BE2C (cell line): ENCODE measurements around the gene CREB5.

Experiments used
- DNase-seq: peaks from one replicate; pipeline ENCODE4 v3.0.0-alpha.2; 2020
- H3K27me3 ChIP-seq: fragments of 250-450 bp; sonication (Bioruptor Pico); 2 replicates; pipeline ENCODE4 v1.5.1; 2020; ENCODE audit warnings: mild to moderate bottlenecking
- H3K36me3 ChIP-seq: fragments of 250-450 bp; sonication (Bioruptor Pico); 2 replicates; pipeline ENCODE4 v1.5.1; 2020; ENCODE audit warnings: mild to moderate bottlenecking
- H3K4me1 ChIP-seq: fragments of 250-450 bp; sonication (Bioruptor Pico); 2 replicates; pipeline ENCODE4 v1.5.1; 2020
- H3K4me3 ChIP-seq: 2 replicates; pipeline ENCODE4 v1.5.1; 2011; ENCODE audit warnings: low read depth, low read length
- H3K9me3 ChIP-seq: fragments of 250-450 bp; sonication (Bioruptor Pico); 2 replicates; pipeline ENCODE4 v1.5.1; 2020
- TF ChIP-seq, protein P1 (sequence below): IDR thresholded peaks from 2 replicates; pipeline ENCODE4 v1.5.1; 2012; ENCODE audit warnings: mild to moderate bottlenecking, low read depth, low read length

CREB5 gene

DNA sequence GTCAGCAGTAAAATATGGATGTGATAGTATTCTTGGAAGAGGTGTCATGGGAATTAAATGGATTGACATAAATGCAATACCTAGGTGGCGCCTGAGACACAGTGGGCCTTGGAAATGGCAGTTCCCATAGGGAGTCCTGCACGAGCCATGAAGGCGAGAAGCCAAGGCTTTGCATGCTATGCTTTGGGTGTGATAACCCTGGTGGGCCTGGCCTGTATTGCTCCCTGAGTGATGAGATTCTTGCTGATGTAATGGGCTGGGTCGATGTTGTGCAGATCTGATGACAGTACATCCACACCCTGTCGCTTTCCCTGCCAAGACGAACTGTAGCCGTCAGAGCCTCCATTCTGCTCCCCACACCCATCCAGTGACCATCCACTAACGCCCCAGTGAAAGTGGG, 46.4 kb downstream of the CREB5 start:
- no peak for DNase-seq
- no peaks in the 10 kb centered on the region for H3K27me3 ChIP-seq
- TF ChIP-seq, protein P1, sequence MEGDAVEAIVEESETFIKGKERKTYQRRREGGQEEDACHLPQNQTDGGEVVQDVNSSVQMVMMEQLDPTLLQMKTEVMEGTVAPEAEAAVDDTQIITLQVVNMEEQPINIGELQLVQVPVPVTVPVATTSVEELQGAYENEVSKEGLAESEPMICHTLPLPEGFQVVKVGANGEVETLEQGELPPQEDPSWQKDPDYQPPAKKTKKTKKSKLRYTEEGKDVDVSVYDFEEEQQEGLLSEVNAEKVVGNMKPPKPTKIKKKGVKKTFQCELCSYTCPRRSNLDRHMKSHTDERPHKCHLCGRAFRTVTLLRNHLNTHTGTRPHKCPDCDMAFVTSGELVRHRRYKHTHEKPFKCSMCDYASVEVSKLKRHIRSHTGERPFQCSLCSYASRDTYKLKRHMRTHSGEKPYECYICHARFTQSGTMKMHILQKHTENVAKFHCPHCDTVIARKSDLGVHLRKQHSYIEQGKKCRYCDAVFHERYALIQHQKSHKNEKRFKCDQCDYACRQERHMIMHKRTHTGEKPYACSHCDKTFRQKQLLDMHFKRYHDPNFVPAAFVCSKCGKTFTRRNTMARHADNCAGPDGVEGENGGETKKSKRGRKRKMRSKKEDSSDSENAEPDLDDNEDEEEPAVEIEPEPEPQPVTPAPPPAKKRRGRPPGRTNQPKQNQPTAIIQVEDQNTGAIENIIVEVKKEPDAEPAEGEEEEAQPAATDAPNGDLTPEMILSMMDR = peak; percentile 20; the same call in 1 of the 2 replicates
- no peaks in the 10 kb centered on the region for H3K36me3 ChIP-seq
- no peak overlapping the region for H3K4me3 ChIP-seq
- H3K9me3 ChIP-seq = no peaks in the 10 kb centered on the region; the same call in 1 of the 2 replicates
- H3K4me1 ChIP-seq = no peaks in the 10 kb centered on the region

DNA sequence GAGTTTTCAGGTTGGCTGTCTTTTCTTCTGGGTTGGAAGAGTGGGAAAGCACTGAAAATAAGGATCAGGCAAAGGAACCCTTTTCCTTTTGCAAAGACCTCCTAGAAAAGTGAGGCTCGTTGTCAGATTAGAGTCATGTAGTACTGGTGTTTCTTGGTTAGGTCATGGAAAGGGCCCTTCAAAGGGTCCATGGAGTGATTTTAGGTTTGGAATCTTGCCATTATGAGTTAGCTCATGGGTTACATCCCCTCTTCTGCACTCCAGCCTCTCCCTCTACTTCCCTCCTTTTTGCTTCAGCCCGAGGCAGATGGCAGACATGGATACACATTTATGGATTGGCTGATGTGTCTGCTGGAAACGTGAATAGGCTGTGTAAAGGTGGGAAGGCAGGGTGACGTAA, 47.0 kb downstream of the CREB5 start:
- H3K4me1 ChIP-seq = no peaks in the 10 kb centered on the region
- no peaks in the 10 kb centered on the region for H3K36me3 ChIP-seq
- DNase-seq = no peak
- no peaks in the 10 kb centered on the region; the same call in 1 of the 2 replicates for H3K9me3 ChIP-seq
- TF ChIP-seq, protein P1 = no peak
- H3K4me3 ChIP-seq = no peak overlapping the region
- H3K27me3 ChIP-seq = no peaks in the 10 kb centered on the region

DNA sequence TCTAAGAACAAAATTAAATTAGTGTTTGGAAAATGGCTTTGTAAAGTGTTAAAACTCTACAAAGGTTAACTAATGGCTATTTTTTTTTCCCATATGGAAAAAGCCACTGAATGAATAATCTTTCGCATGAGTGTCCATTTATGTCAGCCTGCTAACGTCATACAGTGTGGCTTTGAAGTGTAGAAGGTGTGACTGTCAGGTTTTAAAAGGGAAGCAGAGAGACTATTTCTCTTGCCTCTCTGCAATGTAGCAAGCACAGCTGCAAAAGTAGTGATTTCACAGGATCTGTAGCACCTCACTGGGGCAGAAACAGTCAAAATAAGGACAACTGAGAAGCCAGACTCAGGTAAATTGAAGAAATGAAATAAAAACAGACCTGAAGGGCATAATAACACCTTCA, 53.4 kb downstream of the CREB5 start:
- TF ChIP-seq, protein P1 = no peak
- H3K9me3 ChIP-seq = no peaks in the 10 kb centered on the region; the same call in 1 of the 2 replicates
- DNase-seq = no peak
- H3K4me3 ChIP-seq = no peak overlapping the region
- H3K4me1 ChIP-seq = no peaks in the 10 kb centered on the region
- no peaks in the 10 kb centered on the region for H3K36me3 ChIP-seq
- no peaks in the 10 kb centered on the region for H3K27me3 ChIP-seq

DNA sequence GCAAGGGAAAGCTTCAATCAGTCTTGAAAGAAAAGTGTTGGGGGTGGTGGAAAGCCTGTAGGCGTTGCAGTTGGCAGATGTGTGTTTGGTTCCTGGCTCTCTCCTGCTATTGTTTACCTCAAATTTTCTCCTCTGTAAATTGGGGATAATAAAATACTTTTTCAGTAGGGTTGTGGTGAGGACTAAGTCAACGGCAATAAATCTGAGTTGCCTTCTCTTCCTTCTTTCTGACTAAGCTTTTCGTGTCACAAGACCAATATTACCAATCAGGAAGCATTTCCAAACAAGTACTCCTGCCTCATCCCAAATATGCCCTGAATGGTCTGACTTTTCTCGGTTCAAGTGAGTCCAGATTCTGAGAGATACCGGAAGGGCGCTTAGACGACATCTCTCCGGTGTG, 54.0 kb downstream of the CREB5 start:
- H3K4me1 ChIP-seq = no peaks in the 10 kb centered on the region
- DNase-seq = no peak
- TF ChIP-seq, protein P1 = no peak

DNA sequence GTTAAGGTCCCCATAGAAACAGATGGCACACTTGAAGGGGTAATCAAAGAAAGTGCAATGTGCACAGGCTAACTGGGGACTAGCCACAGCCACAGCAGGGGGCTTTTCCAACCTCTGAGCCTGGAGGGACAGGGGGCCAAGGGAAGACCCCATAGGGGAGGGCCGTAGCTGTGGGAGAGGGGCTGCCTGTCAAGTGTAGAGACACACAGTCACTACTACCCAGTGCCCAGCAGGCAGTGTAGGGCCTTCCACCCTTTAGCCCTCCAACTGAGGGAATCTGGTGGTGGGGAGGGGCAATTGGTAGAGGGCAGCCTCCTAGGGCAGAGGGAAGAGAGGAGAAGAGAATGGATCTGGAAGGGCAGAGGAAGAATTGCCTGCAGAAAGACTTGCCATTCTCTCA, 54.6 kb downstream of the CREB5 start:
- H3K9me3 ChIP-seq = no peaks in the 10 kb centered on the region; the same call in 1 of the 2 replicates
- H3K27me3 ChIP-seq = no peaks in the 10 kb centered on the region
- TF ChIP-seq, protein P1 = no peak
- DNase-seq = no peak
- no peak overlapping the region for H3K4me3 ChIP-seq
- no peaks in the 10 kb centered on the region for H3K4me1 ChIP-seq
- H3K36me3 ChIP-seq = no peaks in the 10 kb centered on the region

More for the DNA sequence above, 54.0 kb downstream of the CREB5 start:
- Histone ChIP-seq H3K36me3 (no peaks in the 10 kb centered on the region), H3K27me3 (no peaks in the 10 kb centered on the region), H3K4me3 (no peak overlapping the region), H3K9me3 (no peaks in the 10 kb centered on the region; the same call in 1 of the 2 replicates)

DNA sequence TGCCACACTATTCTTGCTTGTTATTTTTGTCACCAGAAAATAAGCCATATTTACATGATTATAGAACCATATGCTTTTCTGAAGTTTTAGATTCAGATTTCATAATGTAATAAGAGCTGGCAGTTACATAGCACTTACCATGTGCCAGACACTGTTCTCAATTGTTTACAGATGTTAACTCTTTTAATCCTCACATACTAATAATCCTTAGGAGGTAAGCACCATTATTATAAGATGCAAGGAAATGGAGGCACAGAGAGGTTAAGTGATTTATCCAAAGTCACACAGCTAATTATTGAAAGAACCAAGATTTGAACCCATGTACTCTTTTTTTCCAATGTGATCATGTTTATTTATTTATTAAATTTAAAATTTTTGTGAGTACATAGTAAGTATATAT, 57.2 kb downstream of the CREB5 start:
- TF ChIP-seq, protein P1 = no peak
- Histone ChIP-seq H3K4me1 (no peaks in the 10 kb centered on the region), H3K4me3 (no peak overlapping the region), H3K36me3 (no peaks in the 10 kb centered on the region), H3K27me3 (no peaks in the 10 kb centered on the region), H3K9me3 (no peaks in the 10 kb centered on the region)
- no peak for DNase-seq
